Neuronal stem cell (in vitro differentiated cells): ENCODE measurements around the gene GFPT2.

Experiments
- DNase-seq: peaks from one replicate; pipeline ENCODE4 v3.0.0-alpha.2; 2013; ENCODE audit warnings: low spot score
- H2AFZ ChIP-seq: one replicate; pipeline ENCODE4 v1.6.1; 2013; ENCODE audit warnings: mild to moderate bottlenecking, low read length, inconsistent platforms
- H2AK5ac ChIP-seq: 2 replicates; pipeline ENCODE4 v1.6.1; 2013; ENCODE audit warnings: low read depth, mild to moderate bottlenecking, inconsistent platforms, low read length, moderate library complexity, mixed read lengths
- H2BK120ac ChIP-seq: 2 replicates; pipeline ENCODE4 v1.6.1; 2013; ENCODE audit warnings: low read depth, mild to moderate bottlenecking, inconsistent platforms, low read length, moderate library complexity, mixed read lengths
- H2BK12ac ChIP-seq: one replicate; pipeline ENCODE4 v1.6.1; 2013; ENCODE audit warnings: low read length, inconsistent platforms
- H2BK15ac ChIP-seq: 2 replicates; pipeline ENCODE4 v1.6.1; 2013; ENCODE audit warnings: mild to moderate bottlenecking, low read length, inconsistent platforms, mixed read lengths
- H2BK5ac ChIP-seq: one replicate; pipeline ENCODE4 v1.6.1; 2013; ENCODE audit warnings: inconsistent platforms, mild to moderate bottlenecking, low read length, moderate library complexity
- H3K14ac ChIP-seq: one replicate; pipeline ENCODE4 v1.6.1; 2013; ENCODE audit warnings: low read length, inconsistent platforms
- H3K18ac ChIP-seq: 2 replicates; pipeline ENCODE4 v1.6.1; 2013; ENCODE audit warnings: low read length, inconsistent platforms
- H3K23ac ChIP-seq: 2 replicates; pipeline ENCODE4 v1.6.1; 2013; ENCODE audit warnings: low read depth, mild to moderate bottlenecking, mixed read lengths, low read length, inconsistent platforms; ENCODE audit not compliant: poor library complexity
- H3K27ac ChIP-seq: replicated peaks from 3 replicates; pipeline ENCODE4 v1.5.1; 2013; ENCODE audit warnings: low read length, inconsistent platforms
- H3K27me3 ChIP-seq, 3 experiments: 2 replicates each; pipeline ENCODE4 v1.6.1; 2013; ENCODE audit warnings: low read length in 3 of 3, mild to moderate bottlenecking in 2 of 3, inconsistent platforms in 1 of 3, low read depth in 1 of 3, mixed read lengths in 1 of 3, moderate library complexity in 1 of 3; ENCODE audit not compliant: control insufficient read depth in 3 of 3, insufficient read depth in 3 of 3
- H3K36me3 ChIP-seq, 2 donors: replicated peaks in 1 of 2; 2 replicates each; pipeline ENCODE4 v1.6.1; 2013; ENCODE audit warnings: low read length in 2 of 2; ENCODE audit not compliant: control insufficient read depth in 2 of 2, insufficient read depth in 2 of 2
- H3K4ac ChIP-seq: 2 replicates; pipeline ENCODE4 v1.6.1; 2013; ENCODE audit warnings: inconsistent platforms, mild to moderate bottlenecking, low read length, moderate library complexity
- H3K4me1 ChIP-seq, 2 donors: 1 replicate in 1 of 2; 2 replicates in 1 of 2; pipeline ENCODE4 v1.6.1; 2013; ENCODE audit warnings: low read length in 2 of 2, low read depth in 1 of 2; ENCODE audit not compliant: control insufficient read depth in 2 of 2, insufficient read depth in 1 of 2
- H3K4me2 ChIP-seq: one replicate; pipeline ENCODE4 v1.6.1; 2013; ENCODE audit warnings: mild to moderate bottlenecking, low read length, inconsistent platforms; ENCODE audit not compliant: insufficient read depth, poor library complexity, severe bottlenecking
- H3K4me3 ChIP-seq, 2 donors: 2 replicates each; pipeline ENCODE4 v1.5.1; 2013; ENCODE audit warnings: low read length in 2 of 2, mild to moderate bottlenecking in 2 of 2, inconsistent platforms in 1 of 2, moderate library complexity in 1 of 2
- H3K79me1 ChIP-seq: one replicate; pipeline ENCODE4 v1.6.1; 2013; ENCODE audit warnings: low read depth, mild to moderate bottlenecking, inconsistent platforms, low read length, moderate library complexity
- H3K9ac ChIP-seq: one replicate; pipeline ENCODE4 v1.6.1; 2013; ENCODE audit warnings: mild to moderate bottlenecking, low read depth, low read length, inconsistent platforms; ENCODE audit not compliant: poor library complexity
- H3K9me3 ChIP-seq, 2 donors: replicated peaks in 1 of 2; 2 replicates each; pipeline versions ENCODE3 to v1.6.1; 2013; ENCODE audit warnings: low read length in 2 of 2, mild to moderate bottlenecking in 2 of 2, inconsistent platforms in 1 of 2, low read depth in 1 of 2, mixed read lengths in 1 of 2, moderate library complexity in 1 of 2; ENCODE audit not compliant: control insufficient read depth in 2 of 2, insufficient read depth in 1 of 2
- H4K8ac ChIP-seq: one replicate; pipeline ENCODE4 v1.6.1; 2013; ENCODE audit warnings: low read depth, mild to moderate bottlenecking, inconsistent platforms, low read length, moderate library complexity
- H4K91ac ChIP-seq: one replicate; pipeline ENCODE4 v1.6.1; 2013; ENCODE audit warnings: low read length, low read depth, mild to moderate bottlenecking, inconsistent platforms; ENCODE audit not compliant: poor library complexity
- WGBS, 2 donors: extraction: QIAGEN DNeasy Blood & Tissue Kit; methylation state at CpG; one replicate each; pipeline ENCODE4 v1.1.7; 2013; ENCODE audit warnings: missing lambda C conversion rate in 2 of 2, mixed read lengths in 1 of 2; ENCODE audit not compliant: insufficient read length in 2 of 2, insufficient replicate concordance in 1 of 2; ENCODE audit errors: extremely low coverage in 2 of 2; 5-methylcytosine and 5-hydroxymethylcytosine counted together

The GFPT2 gene

GRCh38 chr5:180380441-180380840 lies 27.3 kb upstream of the GFPT2 start:
- H3K4me1 ChIP-seq = no peaks in the 10 kb centered on the region
- no peak overlapping the region for H4K8ac ChIP-seq
- H3K9ac ChIP-seq = no peak overlapping the region
- no peak for DNase-seq
- H3K4me2 ChIP-seq = no peak overlapping the region
- no peak overlapping the region for H2AFZ ChIP-seq
- no peak overlapping the region for H2BK12ac ChIP-seq
- H3K27me3 ChIP-seq = peaks cover 0 to 27% (median 0%) of the 10 kb centered on the region in 3 experiments
- WGBS, 2 donors = no CpG with 5 or more reads among the region's 10 CpGs
- H3K4ac ChIP-seq = no peak overlapping the region
- no peak overlapping the region for H4K91ac ChIP-seq
- no peak overlapping the region for H3K23ac ChIP-seq
- peaks cover 0 to 2% of the 10 kb centered on the region in 2 donors for H3K9me3 ChIP-seq
- peak overlapping the region; percentile 53 for H2BK5ac ChIP-seq
- H3K14ac ChIP-seq = no peak overlapping the region
- no peak overlapping the region for H2BK120ac ChIP-seq
- H2BK15ac ChIP-seq = no peak overlapping the region
- H3K4me3 ChIP-seq = no peak overlapping the region
- H3K18ac ChIP-seq = no peak overlapping the region
- H3K79me1 ChIP-seq = no peaks in the 10 kb centered on the region
- H3K27ac ChIP-seq = no peak overlapping the region
- H3K36me3 ChIP-seq = no peaks in the 10 kb centered on the region
- H2AK5ac ChIP-seq = peak overlapping the region; percentile 28

GRCh38 chr5:180379355-180380070 lies 26.4 kb upstream of the GFPT2 start:
- H3K9me3 ChIP-seq = peaks cover 0 to 2% of the 10 kb centered on the region in 2 donors
- no peaks in the 10 kb centered on the region for H3K4me1 ChIP-seq
- H2BK5ac ChIP-seq = no peak overlapping the region
- H3K27ac ChIP-seq = no peak overlapping the region
- H4K8ac ChIP-seq = no peak overlapping the region
- no peak overlapping the region for H3K4ac ChIP-seq
- no peaks in the 10 kb centered on the region for H3K79me1 ChIP-seq
- H3K9ac ChIP-seq = no peak overlapping the region
- H3K36me3 ChIP-seq = no peaks in the 10 kb centered on the region
- H2AK5ac ChIP-seq = no peak overlapping the region
- H3K14ac ChIP-seq = peak overlapping the region; percentile 90
- peak overlapping the region; percentile 60 for H3K23ac ChIP-seq
- peak overlapping the region; percentile 20 for H3K18ac ChIP-seq
- H4K91ac ChIP-seq = no peak overlapping the region
- no CpG with 5 or more reads among the region's 31 CpGs for WGBS, 2 donors
- no peak overlapping the region for H3K4me2 ChIP-seq
- H2BK15ac ChIP-seq = no peak overlapping the region
- H2BK120ac ChIP-seq = no peak overlapping the region
- no peak for DNase-seq
- H3K4me3 ChIP-seq = peak overlapping the region in 1 of 2 donors; percentile 10
- H2AFZ ChIP-seq = peak overlapping the region; percentile 12
- no peak overlapping the region for H2BK12ac ChIP-seq
- H3K27me3 ChIP-seq = peaks cover 0 to 33% (median 0%) of the 10 kb centered on the region in 3 experiments

- H3K27me3 ChIP-seq = peaks cover 0 to 33% (median 0%) of the 10 kb centered on the region in 3 experiments
Measured at GRCh38 chr5:180378438-180379344, 25.6 kb upstream of the GFPT2 start.

More at GRCh38 chr5:180378438-180379344, 25.6 kb upstream of the GFPT2 start:
- no peaks in the 10 kb centered on the region for H3K79me1 ChIP-seq
- H2AFZ ChIP-seq = no peak overlapping the region
- H3K4me3 ChIP-seq = no peak overlapping the region
- no peak overlapping the region for H2BK120ac ChIP-seq
- no peak overlapping the region for H3K4me2 ChIP-seq
- H3K9me3 ChIP-seq = peaks cover 0 to 2% of the 10 kb centered on the region in 2 donors
- H3K4me1 ChIP-seq = no peaks in the 10 kb centered on the region
- H4K8ac ChIP-seq = peak overlapping the region; percentile 55
- H2BK15ac ChIP-seq = peak overlapping the region; percentile 72
- peak overlapping the region; percentile 71 for H3K23ac ChIP-seq
- H4K91ac ChIP-seq = no peak overlapping the region
- no CpG with 5 or more reads among the region's 9 CpGs for WGBS, 2 donors
- peak overlapping the region; percentile 58 for H3K18ac ChIP-seq
- DNase-seq = no peak
- no peak overlapping the region for H3K9ac ChIP-seq
- H3K27ac ChIP-seq = no peak overlapping the region
- H2BK12ac ChIP-seq = no peak overlapping the region
- H3K36me3 ChIP-seq = no peaks in the 10 kb centered on the region
- H3K4ac ChIP-seq = no peak overlapping the region
- H3K14ac ChIP-seq = peak overlapping the region; percentile 94
- no peak overlapping the region for H2AK5ac ChIP-seq
- no peak overlapping the region for H2BK5ac ChIP-seq
